Natural killer cell (primary cell): ENCODE results near the gene ACAP3. TPM values are rescaled to one million over a fixed set of nuclear protein-coding genes. Genes with fewer than 3 reads are reported as not detected.

Source experiments
- ATAC-seq, 3 donors: fragments of 150-1000 bp in 2 of 3; fragments of 200-7000 bp in 1 of 3; cut with Tn5 transposase; 1 replicate in 1 of 3; 2 replicates in 2 of 3; pipeline ENCODE4 v1.10.0; 2021; ENCODE audit warnings: mild to moderate bottlenecking in 2 of 3, moderate library complexity in 2 of 3
- DNase-seq, 2 donors: peaks; one replicate each; pipeline versions ENCODE4 v3.0.0 to v3.0.0-alpha.2; 2013 to 2021; ENCODE audit warnings: mixed read lengths in 1 of 2
- H3K27ac ChIP-seq: one replicate; pipeline ENCODE4 v1.5.1; 2013; ENCODE audit warnings: mild to moderate bottlenecking, low read length
- H3K27me3 ChIP-seq: one replicate; pipeline ENCODE4 v1.6.1; 2013; ENCODE audit warnings: low read length; ENCODE audit not compliant: control insufficient read depth, insufficient read depth
- H3K36me3 ChIP-seq: one replicate; pipeline ENCODE4 v1.6.1; 2013; ENCODE audit warnings: low read length; ENCODE audit not compliant: control insufficient read depth, insufficient read depth
- H3K4me1 ChIP-seq: one replicate; pipeline ENCODE4 v1.6.1; 2013; ENCODE audit warnings: low read length; ENCODE audit not compliant: control insufficient read depth, insufficient read depth
- H3K4me3 ChIP-seq: one replicate; pipeline ENCODE4 v1.5.1; 2013; ENCODE audit warnings: low read length
- H3K9me3 ChIP-seq: one replicate; pipeline ENCODE4 v1.6.1; 2013; ENCODE audit warnings: low read length; ENCODE audit not compliant: control insufficient read depth, insufficient read depth
- H3K27ac Mint-ChIP-seq, 2 donors: one replicate each; pipeline ENCODE4 v1.8.0; 2022; ENCODE audit warnings: mild to moderate bottlenecking in 2 of 2, mixed read lengths in 2 of 2, moderate library complexity in 1 of 2
- H3K27me3 Mint-ChIP-seq, 2 donors: one replicate each; pipeline ENCODE4 v1.8.0; 2022; ENCODE audit warnings: low read depth in 2 of 2, mixed read lengths in 2 of 2
- H3K36me3 Mint-ChIP-seq: one replicate; pipeline ENCODE4 v1.8.0; 2022; ENCODE audit warnings: mixed read lengths
- H3K4me1 Mint-ChIP-seq, 2 donors: one replicate each; pipeline ENCODE4 v1.8.0; 2022; ENCODE audit warnings: mixed read lengths in 2 of 2
- H3K4me3 Mint-ChIP-seq: one replicate; pipeline ENCODE4 v1.8.0; 2022; ENCODE audit warnings: mild to moderate bottlenecking, moderate library complexity, mixed read lengths
- H3K9me3 Mint-ChIP-seq, 2 donors: one replicate each; pipeline ENCODE4 v1.8.0; 2022; ENCODE audit warnings: mixed read lengths in 2 of 2
- CTCF ChIP-seq: fragments of 200-600 bp; IDR thresholded peaks from one replicate; pipeline ENCODE4 v1.8.0; 2022; ENCODE audit warnings: antibody characterized with exemption
- WGBS: methylation state at CpG from one replicate; pipeline ENCODE4 v1.1.7; 2013; ENCODE audit warnings: missing lambda C conversion rate; ENCODE audit not compliant: insufficient coverage; 5-methylcytosine and 5-hydroxymethylcytosine counted together
- intact Hi-C: fragments of 100-400 bp; cut with micrococcal nuclease; formaldehyde crosslinking; loops from one replicate; pipeline ENCODE4 v1.14.2; 2022
- total RNA-seq, 4 donors: library from RNA; stranded (reverse); fragments of 120-200 nt in 1 of 4; gene quantifications; one replicate each; pipeline versions ENCODE4 v1.2.3 to v1.2.4, GENCODE V29; 2013 to 2022

ACAP3 gene
- total RNA-seq, 3 donors from 2014 or later (not counting 1 experiment from before 2014, with no cell fraction given): 56.1 to 59.7 (median 59.0) TPM

- TF ChIP-seq CTCF: no peak
- no peaks in the 10 kb centered on the region for H3K9me3 Mint-ChIP-seq
- intact Hi-C loops: no loop called here
- Histone ChIP-seq H3K4me1 (peaks cover 14% of the 10 kb centered on the region), H3K4me3 (no peak overlapping the region), H3K36me3 (no peaks in the 10 kb centered on the region), H3K27ac (no peak overlapping the region), H3K27me3 (no peaks in the 10 kb centered on the region), H3K9me3 (no peaks in the 10 kb centered on the region)
- no peaks in the 10 kb centered on the region for H3K27me3 Mint-ChIP-seq
- H3K4me1 Mint-ChIP-seq: peaks cover 0 to 26% of the 10 kb centered on the region in 2 donors
- WGBS: 97% methylated on average over 10 of the region's 10 CpGs
- H3K36me3 Mint-ChIP-seq: no peaks in the 10 kb centered on the region
- ATAC-seq (no peak), DNase-seq (no peak)
- H3K4me3 Mint-ChIP-seq: no peak overlapping the region
- peak overlapping the region in 1 of 2 donors; percentile 38 for H3K27ac Mint-ChIP-seq
Observed at GRCh38 chr1:1346501-1346890, 38.8 kb upstream of the ACAP3 start.

- no peak overlapping the region for H3K4me3 Mint-ChIP-seq
- ATAC-seq (no peak), DNase-seq (no peak)
- H3K27me3 Mint-ChIP-seq: no peaks in the 10 kb centered on the region
- TF ChIP-seq CTCF: no peak
- H3K27me3 ChIP-seq: no peaks in the 10 kb centered on the region
- WGBS: 96% methylated on average over 12 of the region's 12 CpGs
- intact Hi-C loops: no loop called here
- H3K36me3 Mint-ChIP-seq: no peaks in the 10 kb centered on the region
- H3K9me3 Mint-ChIP-seq: no peaks in the 10 kb centered on the region
- H3K36me3 ChIP-seq: no peaks in the 10 kb centered on the region
- no peak overlapping the region for H3K4me3 ChIP-seq
- no peak overlapping the region for H3K27ac ChIP-seq
- peaks cover 11% of the 10 kb centered on the region for H3K4me1 ChIP-seq
- no peak overlapping the region for H3K27ac Mint-ChIP-seq
- H3K9me3 ChIP-seq: no peaks in the 10 kb centered on the region
- peaks cover 0 to 26% of the 10 kb centered on the region in 2 donors for H3K4me1 Mint-ChIP-seq
Observed at GRCh38 chr1:1345860-1346500, 38.2 kb upstream of the ACAP3 start.

GRCh38 chr1:1345384-1345783 is 37.7 kb upstream of the ACAP3 start:
- H3K9me3 ChIP-seq: no peaks in the 10 kb centered on the region
- no peak for ATAC-seq
- no peaks in the 10 kb centered on the region for H3K36me3 Mint-ChIP-seq
- peaks cover 0 to 26% of the 10 kb centered on the region in 2 donors for H3K4me1 Mint-ChIP-seq
- no peaks in the 10 kb centered on the region for H3K36me3 ChIP-seq
- H3K27ac Mint-ChIP-seq: no peak overlapping the region
- no peak overlapping the region for H3K27ac ChIP-seq
- H3K9me3 Mint-ChIP-seq: no peaks in the 10 kb centered on the region
- H3K4me3 ChIP-seq: no peak overlapping the region
- H3K4me1 ChIP-seq: peaks cover 11% of the 10 kb centered on the region
- no peaks in the 10 kb centered on the region for H3K27me3 ChIP-seq
- no peak overlapping the region for H3K4me3 Mint-ChIP-seq
- 94% methylated on average over 16 of the region's 16 CpGs for WGBS
- H3K27me3 Mint-ChIP-seq: no peaks in the 10 kb centered on the region
- intact Hi-C loops: no loop called here
- no peak for DNase-seq
- no peak for TF ChIP-seq CTCF
